ENCODE results near the gene ACTN4.

Gene ACTN4

DNA sequence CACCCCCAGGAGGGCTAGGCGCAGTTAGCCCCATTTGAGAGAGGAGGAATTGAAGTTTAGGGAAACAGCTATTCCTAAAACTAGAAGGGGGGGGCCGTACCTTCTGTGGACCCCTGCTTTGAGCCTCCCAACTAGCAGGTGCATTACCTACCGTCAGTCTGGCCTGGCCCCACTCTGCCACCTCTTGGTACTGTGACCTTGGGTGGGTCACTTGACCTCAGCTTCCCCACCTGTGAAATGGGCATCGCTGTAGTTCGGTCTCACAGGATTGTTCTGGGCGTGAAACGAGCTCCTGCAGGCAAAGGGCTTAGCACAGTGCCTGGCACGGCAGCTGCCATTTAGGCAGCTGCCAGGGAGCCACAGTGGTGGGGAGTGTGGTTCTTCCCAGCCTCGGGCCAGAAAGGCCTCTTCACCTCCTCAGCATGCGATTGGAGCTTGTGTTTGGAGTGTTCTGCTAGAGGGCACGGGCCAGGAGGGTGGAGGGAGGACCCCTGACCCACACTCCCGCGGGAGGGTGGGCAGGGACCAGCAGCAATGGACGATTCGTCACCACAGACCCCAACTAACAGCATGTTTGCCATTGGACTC is 64.8 kb downstream of the ACTN4 start:
- DNase-seq = no peak

- no peak for DNase-seq
Observed at GRCh38 chr19:38713227-38713649, 65.8 kb downstream of the ACTN4 start.

DNA sequence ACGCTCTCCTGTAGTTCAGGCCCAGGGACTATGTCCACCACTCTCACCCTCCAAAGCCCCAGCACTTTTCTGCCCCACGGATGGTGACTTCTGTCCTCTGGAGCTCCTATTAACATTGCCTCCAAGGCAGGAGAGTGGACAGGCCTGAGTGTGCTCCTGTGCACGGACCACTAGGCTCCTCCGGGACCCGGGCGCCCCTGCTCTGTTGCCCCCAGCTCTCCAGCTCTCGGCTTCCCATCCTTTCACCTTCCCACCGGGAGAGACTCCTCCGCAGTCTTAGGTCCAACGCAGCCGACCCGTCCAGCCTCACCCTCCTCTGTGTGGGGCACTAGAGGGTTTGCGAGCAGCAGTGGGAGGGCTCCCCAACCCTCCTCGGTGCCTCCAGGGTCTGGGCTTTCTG is 66.4 kb downstream of the ACTN4 start:
- no peak for DNase-seq

DNA sequence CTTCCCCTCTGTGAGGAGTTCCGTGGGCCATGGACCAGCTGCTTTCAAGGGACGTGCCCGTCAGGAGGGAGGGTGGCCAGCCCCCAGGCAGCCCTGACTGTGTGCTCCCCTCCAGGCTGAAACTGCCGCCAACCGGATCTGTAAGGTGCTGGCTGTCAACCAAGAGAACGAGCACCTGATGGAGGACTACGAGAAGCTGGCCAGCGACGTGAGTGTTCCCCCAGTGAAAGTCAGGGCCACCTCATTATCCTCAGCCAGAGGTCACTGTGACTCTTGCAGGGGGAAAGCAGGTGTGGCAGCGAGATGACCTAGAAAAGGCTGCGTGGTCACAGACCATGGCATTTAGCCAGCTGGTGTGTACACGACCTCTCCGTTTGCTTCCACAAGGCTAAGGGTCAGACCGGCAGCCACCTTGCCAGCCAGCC is 66.9 kb downstream of the ACTN4 start:
- DNase-seq = no peak

- DNase-seq = no peak
Observed at GRCh38 chr19:38715555-38715954, 68.1 kb downstream of the ACTN4 start.

DNA sequence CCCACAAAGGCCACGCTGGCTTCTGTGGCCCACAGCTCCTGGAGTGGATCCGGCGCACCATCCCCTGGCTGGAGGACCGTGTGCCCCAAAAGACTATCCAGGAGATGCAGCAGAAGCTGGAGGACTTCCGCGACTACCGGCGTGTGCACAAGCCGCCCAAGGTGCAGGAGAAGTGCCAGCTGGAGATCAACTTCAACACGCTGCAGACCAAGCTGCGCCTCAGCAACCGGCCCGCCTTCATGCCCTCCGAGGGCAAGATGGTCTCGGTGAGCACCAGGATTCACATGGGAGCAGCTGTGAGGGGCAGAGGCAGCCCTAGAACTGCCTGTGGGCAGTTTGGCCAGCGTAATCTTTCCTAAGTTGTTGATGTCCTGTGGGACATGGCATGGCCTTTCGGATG is 69.6 kb downstream of the ACTN4 start:
- DNase-seq = no peak

GRCh38 chr19:38717855-38718254 is 70.4 kb downstream of the ACTN4 start:
- DNase-seq = no peak

GRCh38 chr19:38718747-38719543 is 71.5 kb downstream of the ACTN4 start:
- DNase-seq = no peak

- no peak for DNase-seq
Observed at GRCh38 chr19:38719761-38720558, 72.5 kb downstream of the ACTN4 start.

GRCh38 chr19:38720559-38721236 is 73.2 kb downstream of the ACTN4 start:
- DNase-seq = no peak

DNA sequence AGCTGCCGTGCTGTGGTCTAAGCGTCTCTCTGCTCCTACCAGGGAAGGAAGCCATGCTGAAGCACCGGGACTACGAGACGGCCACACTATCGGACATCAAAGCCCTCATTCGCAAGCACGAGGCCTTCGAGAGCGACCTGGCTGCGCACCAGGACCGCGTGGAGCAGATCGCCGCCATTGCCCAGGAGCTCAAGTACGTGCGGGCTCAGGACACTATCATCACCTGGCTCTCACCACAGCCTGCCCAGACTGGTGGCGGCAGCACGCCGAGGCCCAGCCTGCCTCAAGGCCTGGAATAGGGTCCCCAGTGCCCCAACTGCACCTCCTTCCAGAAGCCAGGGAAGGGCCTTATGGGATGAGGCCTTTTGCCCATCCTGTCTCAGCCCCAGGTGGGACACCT is 74.0 kb downstream of the ACTN4 start:
- no peak for DNase-seq

DNA sequence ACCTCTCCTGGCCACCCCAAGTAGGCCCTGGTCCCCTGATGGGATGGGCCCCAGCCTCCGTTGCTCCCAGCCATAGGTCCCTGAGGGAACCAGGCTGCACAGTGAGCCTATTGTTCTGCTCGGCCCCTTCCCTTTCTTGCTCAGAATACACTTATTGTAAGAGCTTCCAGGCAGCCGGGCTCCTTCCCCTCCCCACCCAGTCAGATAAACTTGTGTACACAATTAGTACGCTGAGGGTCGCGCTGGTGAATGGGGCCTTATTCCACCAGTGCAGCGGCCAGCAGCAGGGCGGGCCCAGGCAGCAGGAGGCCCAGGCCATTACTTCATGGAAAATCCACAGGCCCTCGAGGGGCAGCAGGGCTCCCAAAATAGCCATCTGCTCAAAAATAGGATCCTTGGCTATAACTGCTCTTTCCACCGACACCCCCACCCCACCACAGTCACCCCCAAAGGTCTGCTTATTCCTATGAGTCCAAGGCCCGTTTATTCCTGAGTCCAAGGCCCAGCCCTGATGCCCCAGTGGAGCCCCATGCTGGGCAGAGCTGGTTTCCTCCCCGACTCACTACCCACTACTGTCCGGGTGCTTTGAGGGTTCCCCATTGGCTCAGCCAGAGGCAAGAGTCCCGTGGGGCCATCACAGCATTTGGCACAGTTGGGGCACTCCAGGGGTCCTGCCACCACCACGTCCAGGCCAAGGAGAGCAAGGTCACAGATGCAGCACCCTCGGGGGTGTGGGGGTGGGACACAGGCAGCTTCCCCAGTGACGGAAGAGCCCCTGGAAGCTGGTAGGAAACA is 74.7 kb downstream of the ACTN4 start:
- no peak for DNase-seq

GRCh38 chr19:38722947-38723605 is 75.6 kb downstream of the ACTN4 start:
- DNase-seq = no peak

DNA sequence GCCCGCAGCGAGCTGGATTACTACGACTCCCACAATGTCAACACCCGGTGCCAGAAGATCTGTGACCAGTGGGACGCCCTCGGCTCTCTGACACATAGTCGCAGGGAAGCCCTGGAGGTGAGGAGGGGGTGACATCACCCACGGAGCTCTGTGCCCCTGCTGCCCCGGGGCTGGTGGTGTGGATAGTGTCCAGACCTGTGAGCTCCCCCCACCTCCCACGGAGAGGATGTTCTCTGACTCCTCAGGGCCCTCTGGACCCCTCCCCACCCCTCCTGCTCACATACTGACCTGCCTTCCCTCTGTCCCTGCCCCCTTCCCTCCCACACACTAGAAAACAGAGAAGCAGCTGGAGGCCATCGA is 76.1 kb downstream of the ACTN4 start:
- no peak for DNase-seq

DNA sequence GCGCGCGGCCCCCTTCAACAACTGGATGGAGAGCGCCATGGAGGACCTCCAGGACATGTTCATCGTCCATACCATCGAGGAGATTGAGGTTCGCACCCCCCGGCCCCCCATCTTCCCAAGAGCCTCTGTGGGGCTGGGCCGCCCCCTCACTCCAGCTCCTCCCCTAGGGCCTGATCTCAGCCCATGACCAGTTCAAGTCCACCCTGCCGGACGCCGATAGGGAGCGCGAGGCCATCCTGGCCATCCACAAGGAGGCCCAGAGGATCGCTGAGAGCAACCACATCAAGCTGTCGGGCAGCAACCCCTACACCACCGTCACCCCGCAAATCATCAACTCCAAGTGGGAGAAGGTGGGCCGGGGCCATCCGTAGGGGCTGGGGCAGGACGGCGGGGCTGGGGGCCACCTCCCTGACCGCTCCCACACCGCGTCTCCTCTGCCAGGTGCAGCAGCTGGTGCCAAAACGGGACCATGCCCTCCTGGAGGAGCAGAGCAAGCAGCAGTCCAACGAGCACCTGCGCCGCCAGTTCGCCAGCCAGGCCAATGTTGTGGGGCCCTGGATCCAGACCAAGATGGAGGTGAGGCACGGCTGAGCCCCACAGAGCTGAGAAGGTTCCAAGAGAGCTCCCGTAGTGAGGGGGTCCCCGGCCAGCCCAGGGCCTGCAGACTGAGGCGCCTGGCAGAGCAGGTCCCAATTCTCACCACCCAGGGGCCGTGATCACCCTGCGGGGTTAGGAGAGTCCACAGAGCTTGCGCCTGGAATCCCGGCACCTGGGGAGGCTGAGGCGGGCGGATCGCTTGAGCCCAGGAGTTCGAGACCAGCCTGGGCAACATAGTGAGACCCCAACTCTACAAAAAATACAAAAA is 76.8 kb downstream of the ACTN4 start:
- DNase-seq = no peak

DNA sequence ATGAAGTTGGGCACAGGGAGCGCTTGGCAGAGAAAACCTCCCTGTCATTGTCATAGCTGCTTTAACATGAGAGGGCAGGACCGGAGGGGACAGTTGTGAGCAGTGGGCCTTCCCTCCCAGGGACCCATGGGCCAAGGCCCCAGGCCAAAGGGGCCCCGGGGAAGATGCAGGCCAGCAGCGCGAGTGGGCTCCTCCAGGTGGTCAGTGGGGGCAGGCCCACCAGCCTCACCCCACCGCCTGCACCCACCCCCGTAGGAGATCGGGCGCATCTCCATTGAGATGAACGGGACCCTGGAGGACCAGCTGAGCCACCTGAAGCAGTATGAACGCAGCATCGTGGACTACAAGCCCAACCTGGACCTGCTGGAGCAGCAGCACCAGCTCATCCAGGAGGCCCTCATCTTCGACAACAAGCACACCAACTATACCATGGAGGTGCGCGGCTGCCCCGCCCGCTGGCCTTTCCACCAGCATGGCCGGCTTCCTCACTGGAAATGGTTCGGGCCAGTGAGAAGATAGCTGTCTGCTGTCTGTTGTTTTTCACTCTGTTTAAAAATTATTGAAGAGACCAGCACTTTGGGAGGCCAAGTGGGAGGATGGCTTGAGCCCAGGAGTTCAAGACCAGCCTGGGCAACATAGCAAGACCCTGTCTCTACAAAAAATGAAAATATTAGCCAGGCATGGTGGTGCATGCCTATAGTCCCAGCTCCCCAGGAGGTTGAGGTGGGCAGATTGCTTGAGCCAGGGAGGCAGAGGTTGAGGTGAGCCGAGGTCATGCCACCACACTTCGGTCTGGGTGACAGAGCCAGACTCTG is 78.2 kb downstream of the ACTN4 start:
- DNase-seq = no peak

- DNase-seq = no peak
Observed at GRCh38 chr19:38726284-38726673, 78.8 kb downstream of the ACTN4 start.

GRCh38 chr19:38726761-38727301 is 79.4 kb downstream of the ACTN4 start:
- peak; percentile 16 for DNase-seq

DNA sequence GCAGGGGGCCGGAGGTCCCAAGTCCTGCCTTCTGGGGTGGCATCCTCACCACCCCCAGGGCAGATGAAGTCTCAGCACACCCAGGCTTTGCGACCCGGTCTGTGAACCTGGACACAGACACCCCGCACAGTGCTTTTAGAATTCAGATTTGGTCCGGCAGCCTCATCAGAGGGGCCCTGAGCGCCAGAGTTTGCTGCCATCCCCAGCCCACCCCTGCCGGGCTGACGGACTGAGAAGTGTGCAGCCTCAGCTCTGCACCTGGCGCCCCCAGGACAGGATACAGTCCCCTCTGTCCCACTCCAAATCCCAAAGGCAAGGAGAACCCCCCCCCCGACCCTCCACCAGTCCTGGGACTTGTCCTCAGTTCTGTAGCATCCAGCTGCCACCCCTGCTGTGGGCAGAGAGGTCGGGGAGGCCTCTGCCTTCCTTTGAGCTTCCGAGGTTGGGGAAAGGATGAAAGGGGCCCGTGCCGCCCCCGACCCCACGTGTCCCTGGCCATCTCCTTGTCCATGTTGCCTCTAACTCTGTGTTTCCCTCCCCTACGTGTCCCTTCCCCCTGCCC is 79.9 kb downstream of the ACTN4 start:
- no peak for DNase-seq

Measured in NK-92 treated with Interleukin-12 subunit alpha and Interleukin-12 subunit beta, amount 100 ng/mL, for 24 hours (cell line).